Activated CD4-positive, alpha-beta memory T cell treated with anti-CD3 and anti-CD28 coated beads for 36 hours (primary cell): ENCODE results near the gene IL22. TPM values are rescaled to one million over a fixed set of nuclear protein-coding genes. Genes with fewer than 3 reads are reported as not detected.

Source experiments
- CTCF ChIA-PET: fragments of 350-600 bp; sonication (Branson Sonifier 250); formaldehyde crosslinking; loops from one replicate; lab custom pipeline; 2021; ENCODE audit warnings: antibody characterized with exemption, inconsistent platforms; lab: Charles Lee
- POLR2A ChIA-PET: fragments of 350-600 bp; sonication (Branson Sonifier 250); formaldehyde crosslinking; loops from one replicate; lab custom pipeline; 2021; ENCODE audit warnings: antibody characterized with exemption; lab: Charles Lee
- DNase-seq: peaks from one replicate; pipeline ENCODE4 v3.0.0-alpha.2; 2020
- H3K27ac Mint-ChIP-seq: one replicate; pipeline ENCODE4 v1.8.0; 2021; ENCODE audit warnings: mixed read lengths
- H3K27me3 Mint-ChIP-seq: one replicate; pipeline ENCODE4 v1.8.0; 2021; ENCODE audit warnings: mixed read lengths
- H3K36me3 Mint-ChIP-seq: one replicate; pipeline ENCODE4 v1.8.0; 2021; ENCODE audit warnings: mixed read lengths
- H3K4me1 Mint-ChIP-seq: one replicate; pipeline ENCODE4 v1.8.0; 2021; ENCODE audit warnings: low read depth, mixed read lengths
- H3K4me3 Mint-ChIP-seq: one replicate; pipeline ENCODE4 v1.8.0; 2021; ENCODE audit warnings: mild to moderate bottlenecking, mixed read lengths
- H3K9me3 Mint-ChIP-seq: one replicate; pipeline ENCODE4 v1.8.0; 2021; ENCODE audit warnings: mixed read lengths
- intact Hi-C: fragments of 100-400 bp; cut with micrococcal nuclease; formaldehyde crosslinking; loops from one replicate; pipeline ENCODE4 v1.15.1; 2023
- total RNA-seq, 2 experiments: library from RNA; stranded (reverse); gene quantifications; one replicate each; pipeline ENCODE4 v1.2.3, GENCODE V29; 2021

IL22 gene
- total RNA-seq, 2 experiments from 2014 or later = 5.4 to 6.4 TPM

- Mint-ChIP-seq H3K4me1 (peaks cover 41% of the 10 kb centered on the region), H3K4me3 (no peak overlapping the region), H3K9me3 (no peaks in the 10 kb centered on the region), H3K27me3 (peaks cover 35% of the 10 kb centered on the region), H3K36me3 (no peaks in the 10 kb centered on the region), H3K27ac (no peak overlapping the region)
- intact Hi-C loops = loop anchor here (1.0 kb wide), 1 partner anchor 9 kb away; no protein-coding TSS in a partner anchor
- DNase-seq = no peak
- POLR2A ChIA-PET = interaction anchor here (1.0 to 1.7 kb wide), 3 partner anchors 9 to 124 kb away, joined by 3 to 6 read pairs (median 5); no protein-coding TSS in a partner anchor
- CTCF ChIA-PET = interaction anchor here (0.8 to 1.1 kb wide), 2 partner anchors 36 to 58 kb away, joined by 3 to 4 read pairs; no protein-coding TSS in a partner anchor
These were observed 28.1 kb upstream of the IL22 start for GRCh38 chr12:68281322-68282077.

GRCh38 chr12:68280240-68280639 lies 26.8 kb upstream of the IL22 start:
- intact Hi-C loops = no loop called here
- Mint-ChIP-seq H3K9me3 (no peaks in the 10 kb centered on the region), H3K36me3 (no peaks in the 10 kb centered on the region), H3K4me3 (no peak overlapping the region), H3K27ac (no peak overlapping the region), H3K4me1 (peaks cover 46% of the 10 kb centered on the region), H3K27me3 (peaks cover 34% of the 10 kb centered on the region)
- DNase-seq = no peak
- POLR2A ChIA-PET = no interaction called here
- CTCF ChIA-PET = no interaction called here

- intact Hi-C loops = loop anchor here (5.0 kb wide), 1 partner anchor 82 kb away; no protein-coding TSS in a partner anchor
- H3K4me3 Mint-ChIP-seq = no peak overlapping the region
- H3K4me1 Mint-ChIP-seq = peaks cover 46% of the 10 kb centered on the region
- no peak overlapping the region for H3K27ac Mint-ChIP-seq
- H3K36me3 Mint-ChIP-seq = no peaks in the 10 kb centered on the region
- DNase-seq = no peak
- ChIA-PET CTCF (no interaction called here), POLR2A (no interaction called here)
- H3K27me3 Mint-ChIP-seq = peaks cover 30% of the 10 kb centered on the region
- no peaks in the 10 kb centered on the region for H3K9me3 Mint-ChIP-seq
These were observed 26.0 kb upstream of the IL22 start for GRCh38 chr12:68279227-68280054.

GRCh38 chr12:68276402-68276930 lies 23.1 kb upstream of the IL22 start:
- H3K27ac Mint-ChIP-seq = no peak overlapping the region

GRCh38 chr12:68272732-68273131 lies 19.3 kb upstream of the IL22 start:
- H3K9me3 Mint-ChIP-seq = no peaks in the 10 kb centered on the region
- H3K4me3 Mint-ChIP-seq = no peak overlapping the region
- no peak overlapping the region for H3K27ac Mint-ChIP-seq
- DNase-seq = no peak
- H3K27me3 Mint-ChIP-seq = peaks cover 29% of the 10 kb centered on the region
- POLR2A ChIA-PET = no interaction called here
- CTCF ChIA-PET = interaction anchor here (0.8 kb wide), 1 partner anchor 45 kb away, joined by 3 read pairs; no protein-coding TSS in a partner anchor
- H3K36me3 Mint-ChIP-seq = no peaks in the 10 kb centered on the region
- peaks cover 20% of the 10 kb centered on the region for H3K4me1 Mint-ChIP-seq
- intact Hi-C loops = no loop called here

More at GRCh38 chr12:68276402-68276930, 23.1 kb upstream of the IL22 start:
- CTCF ChIA-PET = interaction anchor here (0.8 to 1.5 kb wide), 2 partner anchors 40 to 53 kb away, joined by 3 to 4 read pairs; no protein-coding TSS in a partner anchor
- POLR2A ChIA-PET = interaction anchor here (1.1 kb wide), 1 partner anchor 23 kb away, joined by 3 read pairs; the partner anchor contains the start of gene IL22
- Mint-ChIP-seq H3K4me3 (no peak overlapping the region), H3K27me3 (peaks cover 28% of the 10 kb centered on the region), H3K4me1 (peaks cover 41% of the 10 kb centered on the region), H3K36me3 (no peaks in the 10 kb centered on the region), H3K9me3 (no peaks in the 10 kb centered on the region)
- no peak for DNase-seq
- intact Hi-C loops = loop anchor here (5.0 kb wide), 1 partner anchor 79 kb away; no protein-coding TSS in a partner anchor

GRCh38 chr12:68271346-68271745 lies 17.9 kb upstream of the IL22 start:
- Mint-ChIP-seq H3K36me3 (no peaks in the 10 kb centered on the region), H3K4me1 (peaks cover 12% of the 10 kb centered on the region)

GRCh38 chr12:68270358-68270757 lies 17.0 kb upstream of the IL22 start:
- H3K9me3 Mint-ChIP-seq = no peaks in the 10 kb centered on the region
- H3K36me3 Mint-ChIP-seq = no peaks in the 10 kb centered on the region
- H3K27me3 Mint-ChIP-seq = peaks cover 25% of the 10 kb centered on the region
- no peak overlapping the region for H3K4me3 Mint-ChIP-seq
- intact Hi-C loops = no loop called here
- DNase-seq = no peak
- peaks cover 12% of the 10 kb centered on the region for H3K4me1 Mint-ChIP-seq
- CTCF ChIA-PET = no interaction called here
- H3K27ac Mint-ChIP-seq = no peak overlapping the region
- POLR2A ChIA-PET = no interaction called here

More at GRCh38 chr12:68271346-68271745, 17.9 kb upstream of the IL22 start:
- Mint-ChIP-seq H3K27ac (no peak overlapping the region), H3K4me3 (no peak overlapping the region), H3K9me3 (no peaks in the 10 kb centered on the region), H3K27me3 (peaks cover 29% of the 10 kb centered on the region)
- intact Hi-C loops = no loop called here
- ChIA-PET CTCF (no interaction called here), POLR2A (no interaction called here)
- DNase-seq = no peak

- no peak overlapping the region for H3K27ac Mint-ChIP-seq
- H3K36me3 Mint-ChIP-seq = no peaks in the 10 kb centered on the region
- CTCF ChIA-PET = no interaction called here
- no peaks in the 10 kb centered on the region for H3K9me3 Mint-ChIP-seq
- no peak for DNase-seq
- intact Hi-C loops = no loop called here
- POLR2A ChIA-PET = no interaction called here
- H3K4me3 Mint-ChIP-seq = no peak overlapping the region
- H3K4me1 Mint-ChIP-seq = peaks cover 16% of the 10 kb centered on the region
- peaks cover 29% of the 10 kb centered on the region for H3K27me3 Mint-ChIP-seq
These were observed 16.4 kb upstream of the IL22 start for GRCh38 chr12:68269779-68270178.

- H3K4me3 Mint-ChIP-seq = no peak overlapping the region
- no peak overlapping the region for H3K27ac Mint-ChIP-seq
- peaks cover 22% of the 10 kb centered on the region for H3K4me1 Mint-ChIP-seq
- ChIA-PET POLR2A (no interaction called here), CTCF (no interaction called here)
- no peak for DNase-seq
- no peaks in the 10 kb centered on the region for H3K36me3 Mint-ChIP-seq
- peaks cover 36% of the 10 kb centered on the region for H3K27me3 Mint-ChIP-seq
- intact Hi-C loops = no loop called here
- no peaks in the 10 kb centered on the region for H3K9me3 Mint-ChIP-seq
These were observed 15.6 kb upstream of the IL22 start for GRCh38 chr12:68268967-68269366.

- intact Hi-C loops = no loop called here
- peaks cover 44% of the 10 kb centered on the region for H3K27me3 Mint-ChIP-seq
- ChIA-PET CTCF (no interaction called here), POLR2A (interaction anchor here (0.8 kb wide), 1 partner anchor 23 kb away, joined by 5 read pairs; no protein-coding TSS in a partner anchor)
- H3K36me3 Mint-ChIP-seq = no peaks in the 10 kb centered on the region
- DNase-seq = no peak
- H3K9me3 Mint-ChIP-seq = no peaks in the 10 kb centered on the region
- H3K4me1 Mint-ChIP-seq = peaks cover 22% of the 10 kb centered on the region
- H3K4me3 Mint-ChIP-seq = no peak overlapping the region
- H3K27ac Mint-ChIP-seq = no peak overlapping the region
These were observed 14.5 kb upstream of the IL22 start for GRCh38 chr12:68267892-68268396.

- ChIA-PET POLR2A (no interaction called here), CTCF (no interaction called here)
- intact Hi-C loops = no loop called here
- no peaks in the 10 kb centered on the region for H3K36me3 Mint-ChIP-seq
- H3K27me3 Mint-ChIP-seq = peaks cover 41% of the 10 kb centered on the region
- H3K4me1 Mint-ChIP-seq = peaks cover 38% of the 10 kb centered on the region
- H3K4me3 Mint-ChIP-seq = no peak overlapping the region
- DNase-seq = no peak
- H3K9me3 Mint-ChIP-seq = no peaks in the 10 kb centered on the region
- no peak overlapping the region for H3K27ac Mint-ChIP-seq
These were observed 11.5 kb upstream of the IL22 start for GRCh38 chr12:68264857-68265256.
